Esophagus squamous epithelium (tissue), 5 donors: ENCODE results near the gene TARP.
A peak's percentile ranks its signal among the peaks of the same experiment; 100 is the strongest.

Source experiments
- DNase-seq: peaks from one replicate; lab custom pipeline; 2025; lab: John Stamatoyannopoulos, UW
- H3K27ac ChIP-seq, 4 donors: fragments of 200-600 bp; sonication (generic); one replicate each; pipeline ENCODE4 v1.5.1; 2016 to 2019; ENCODE audit warnings: mild to moderate bottlenecking in 1 of 4
- H3K27me3 ChIP-seq, 4 donors: fragments of 200-600 bp; sonication (generic); 1 replicate in 3 of 4; 2 replicates in 1 of 4; pipeline versions ENCODE4 v1.5.1 to v1.6.0; 2017 to 2021; ENCODE audit warnings: antibody characterized with exemption in 1 of 4
- H3K36me3 ChIP-seq, 3 donors: fragments of 200-600 bp; sonication (generic); one replicate each; pipeline ENCODE4 v1.5.1; 2016 to 2019
- H3K4me1 ChIP-seq, 3 donors: fragments of 200-600 bp; sonication (generic); one replicate each; pipeline ENCODE4 v1.5.1; 2017 to 2019
- H3K4me3 ChIP-seq, 4 donors: fragments of 200-600 bp; sonication (generic); 1 replicate in 3 of 4; 2 replicates in 1 of 4; pipeline ENCODE4 v1.5.1; 2016 to 2019; ENCODE audit warnings: mild to moderate bottlenecking in 2 of 4, moderate library complexity in 1 of 4
- H3K9me3 ChIP-seq, 3 donors: fragments of 200-600 bp; sonication (generic); one replicate each; pipeline ENCODE4 v1.5.1; 2016 to 2019
- CTCF ChIP-seq, 6 experiments: fragments of 450-650 bp in 4 of 6; fragments of 200-600 bp in 2 of 6; sonication (generic) in 2 of 6; IDR thresholded peaks; one replicate each; pipeline ENCODE4 v1.5.1; 2016 to 2019; ENCODE audit warnings: antibody characterized with exemption in 6 of 6, mild to moderate bottlenecking in 4 of 6, moderate library complexity in 4 of 6
- POLR2A ChIP-seq, 4 donors: fragments of 450-650 bp; IDR thresholded peaks; one replicate each; pipeline ENCODE4 v1.6.1; 2017; ENCODE audit warnings: antibody characterized with exemption in 4 of 4, mild to moderate bottlenecking in 4 of 4, moderate library complexity in 3 of 4
- WGBS, 2 donors: methylation state at CpG; one replicate each; pipeline ENCODE4 v1.1.5; 2018; 5-methylcytosine and 5-hydroxymethylcytosine counted together
- intact Hi-C: fragments of 100-400 bp; cut with DNase I; formaldehyde crosslinking; loops from one replicate; pipeline ENCODE4 v1.15.0; 2022
- donor health status: DM: yes; HTN: yes; CAD: no.

TARP gene

GRCh38 chr7:38316733-38317360 lies 43.4 kb upstream of the TARP start:
- Histone ChIP-seq H3K9me3 (no peaks in the 10 kb centered on the region), H3K4me1 (no peaks in the 10 kb centered on the region), H3K36me3 (no peaks in the 10 kb centered on the region), H3K4me3 (no peak overlapping the region), H3K27ac (no peak overlapping the region), H3K27me3 (no peaks in the 10 kb centered on the region)
- WGBS, 2 donors, result 72 to 74% methylated on average over 8 of the region's 8 CpGs
- TF ChIP-seq CTCF (IDR thresholded peaks at IDR 0.05) (no peak), POLR2A (IDR thresholded peaks at IDR 0.05) (no peak)
- DNase-seq, result no peak
- intact Hi-C loops, result no loop called here

- Histone ChIP-seq H3K27me3 (peaks cover 0 to 7% (median 0%) of the 10 kb centered on the region in 4 donors), H3K36me3 (no peaks in the 10 kb centered on the region), H3K27ac (no peak overlapping the region), H3K4me3 (no peak overlapping the region), H3K9me3 (no peaks in the 10 kb centered on the region), H3K4me1 (peaks cover 0 to 4% (median 0%) of the 10 kb centered on the region in 3 donors)
- TF ChIP-seq POLR2A (IDR thresholded peaks at IDR 0.05) (no peak), CTCF (IDR thresholded peaks at IDR 0.05) (no peak)
- 66 to 74% methylated on average over 3 of the region's 3 CpGs for WGBS, 2 donors
- DNase-seq, result no peak
- intact Hi-C loops, result no loop called here
Observed at GRCh38 chr7:38315410-38315809, 42.0 kb upstream of the TARP start.

- H3K4me1 ChIP-seq, result peaks cover 0 to 4% (median 0%) of the 10 kb centered on the region in 3 donors
- no peak for DNase-seq
- peaks cover 0 to 7% (median 0%) of the 10 kb centered on the region in 4 donors for H3K27me3 ChIP-seq
- no peak for TF ChIP-seq CTCF (IDR thresholded peaks at IDR 0.05)
- no peak for TF ChIP-seq POLR2A (IDR thresholded peaks at IDR 0.05)
- no peaks in the 10 kb centered on the region for H3K9me3 ChIP-seq
- peak overlapping the region in 2 of 4 donors; percentile 5 to 41 for H3K27ac ChIP-seq
- WGBS, 2 donors, result 40 to 62% methylated on average over 1 to 2 of the region's 2 CpGs
- intact Hi-C loops, result no loop called here
- no peak overlapping the region for H3K4me3 ChIP-seq
- no peaks in the 10 kb centered on the region for H3K36me3 ChIP-seq
Observed at GRCh38 chr7:38312821-38313220, 39.4 kb upstream of the TARP start.

GRCh38 chr7:38311329-38311937 lies 38.0 kb upstream of the TARP start:
- 4 to 29% methylated on average over 8 to 10 of the region's 38 CpGs for WGBS, 2 donors
- no peaks in the 10 kb centered on the region for H3K36me3 ChIP-seq
- peaks cover 0 to 7% (median 0%) of the 10 kb centered on the region in 4 donors for H3K27me3 ChIP-seq
- no peaks in the 10 kb centered on the region for H3K9me3 ChIP-seq
- no peak for TF ChIP-seq CTCF (IDR thresholded peaks at IDR 0.05)
- TF ChIP-seq POLR2A (IDR thresholded peaks at IDR 0.05), result peak in 1 of 4 donors; percentile 8
- intact Hi-C loops, result no loop called here
- peak overlapping the region in 2 of 4 donors; percentile 52 to 58 for H3K27ac ChIP-seq
- DNase-seq, result no peak
- H3K4me1 ChIP-seq, result peaks cover 0 to 4% (median 0%) of the 10 kb centered on the region in 3 donors
- H3K4me3 ChIP-seq, result peak overlapping the region; percentile 11 to 55 (median 32)

- H3K36me3 ChIP-seq, result no peaks in the 10 kb centered on the region
- peaks cover 0 to 7% (median 0%) of the 10 kb centered on the region in 4 donors for H3K27me3 ChIP-seq
- DNase-seq, result no peak
- TF ChIP-seq CTCF (IDR thresholded peaks at IDR 0.05) (no peak), POLR2A (IDR thresholded peaks at IDR 0.05) (no peak)
- H3K9me3 ChIP-seq, result no peaks in the 10 kb centered on the region
- H3K4me1 ChIP-seq, result peaks cover 0 to 4% (median 0%) of the 10 kb centered on the region in 3 donors
- peak overlapping the region in 1 of 4 donors; percentile 55 for H3K4me3 ChIP-seq
- 37 to 48% methylated on average over 4 to 6 of the region's 6 CpGs for WGBS, 2 donors
- no peak overlapping the region for H3K27ac ChIP-seq
- intact Hi-C loops, result no loop called here
Observed at GRCh38 chr7:38310591-38311101, 37.2 kb upstream of the TARP start.
